Stimulated activated CD4-positive, alpha-beta T cell treated with anti-CD3 and anti-CD28 coated beads, Interleukin-1b, Interleukin-23, amount 100 ng/mL, for 1 hour (primary cell): Measurements from ENCODE around the gene MUC6.

Experiments used
- DNase-seq, 2 donors: peaks; one replicate each; pipeline ENCODE4 v3.0.0-alpha.2; 2020; ENCODE audit warnings: low read depth in 2 of 2

MUC6 gene

GRCh38 chr11:1073261-1073724 is 36.8 kb upstream of the MUC6 start:
- no peak for DNase-seq

GRCh38 chr11:1072821-1073231 is 36.3 kb upstream of the MUC6 start:
- no peak for DNase-seq

DNA sequence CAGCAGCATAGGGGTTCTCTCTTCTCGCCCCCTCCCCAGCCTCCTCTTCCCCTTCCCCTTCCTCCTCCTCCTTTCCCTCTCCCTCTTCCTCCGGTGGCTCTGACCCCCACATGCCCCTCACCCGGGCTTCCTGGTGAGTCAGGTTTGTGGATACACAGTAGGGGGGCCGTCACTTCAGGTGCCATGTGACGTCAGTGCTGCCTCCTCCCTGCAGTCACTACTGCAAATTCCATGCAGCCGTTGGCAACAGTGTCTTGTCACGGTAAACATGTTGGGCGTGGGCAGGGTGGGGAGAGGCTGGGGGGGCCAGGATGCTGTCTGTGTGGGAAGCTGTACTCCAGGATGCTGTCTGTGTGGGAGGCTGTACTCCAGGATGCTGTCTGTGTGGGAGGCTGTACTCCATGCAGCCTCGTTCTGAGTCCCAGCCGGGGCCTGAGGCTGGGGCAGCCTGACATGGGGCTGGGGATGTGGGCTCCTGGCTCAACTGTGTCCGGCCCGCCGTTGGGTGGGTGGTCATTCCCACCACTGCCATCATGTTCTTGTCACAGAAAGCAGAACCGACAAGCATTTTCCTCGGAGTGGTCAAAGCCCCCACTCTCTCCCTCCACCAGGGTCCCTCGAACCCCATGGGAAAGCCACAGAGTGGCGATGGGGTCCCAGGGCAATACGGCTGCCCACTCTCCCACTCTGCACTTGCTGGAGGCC is 35.8 kb upstream of the MUC6 start:
- no peak for DNase-seq

DNA sequence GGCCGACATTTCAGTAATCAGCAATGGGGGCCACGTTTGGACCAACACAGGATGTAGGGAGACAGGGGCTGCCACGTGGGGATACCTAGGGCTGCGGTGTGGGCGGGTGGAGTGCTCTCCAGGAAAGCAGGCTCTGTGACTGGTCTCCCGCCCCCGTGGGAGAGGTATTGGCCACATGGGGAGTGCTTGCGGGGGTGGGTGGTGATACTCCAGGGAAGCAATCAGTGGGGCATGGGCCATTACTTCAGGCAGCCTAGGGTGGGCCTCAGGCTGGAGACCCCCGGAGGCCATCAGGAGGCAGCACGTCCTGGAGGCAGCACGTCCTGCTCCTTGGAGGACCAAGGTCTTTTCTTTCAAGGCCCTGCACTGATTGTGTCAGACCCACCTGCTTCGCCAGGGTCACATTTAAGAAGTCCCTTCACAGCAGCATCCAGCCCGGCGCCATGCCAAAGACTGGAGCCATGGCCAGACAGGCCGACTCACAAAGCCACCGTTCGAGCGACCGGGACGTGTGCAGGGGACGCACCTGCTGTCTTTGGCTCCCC is 35.1 kb upstream of the MUC6 start:
- no peak for DNase-seq

DNA sequence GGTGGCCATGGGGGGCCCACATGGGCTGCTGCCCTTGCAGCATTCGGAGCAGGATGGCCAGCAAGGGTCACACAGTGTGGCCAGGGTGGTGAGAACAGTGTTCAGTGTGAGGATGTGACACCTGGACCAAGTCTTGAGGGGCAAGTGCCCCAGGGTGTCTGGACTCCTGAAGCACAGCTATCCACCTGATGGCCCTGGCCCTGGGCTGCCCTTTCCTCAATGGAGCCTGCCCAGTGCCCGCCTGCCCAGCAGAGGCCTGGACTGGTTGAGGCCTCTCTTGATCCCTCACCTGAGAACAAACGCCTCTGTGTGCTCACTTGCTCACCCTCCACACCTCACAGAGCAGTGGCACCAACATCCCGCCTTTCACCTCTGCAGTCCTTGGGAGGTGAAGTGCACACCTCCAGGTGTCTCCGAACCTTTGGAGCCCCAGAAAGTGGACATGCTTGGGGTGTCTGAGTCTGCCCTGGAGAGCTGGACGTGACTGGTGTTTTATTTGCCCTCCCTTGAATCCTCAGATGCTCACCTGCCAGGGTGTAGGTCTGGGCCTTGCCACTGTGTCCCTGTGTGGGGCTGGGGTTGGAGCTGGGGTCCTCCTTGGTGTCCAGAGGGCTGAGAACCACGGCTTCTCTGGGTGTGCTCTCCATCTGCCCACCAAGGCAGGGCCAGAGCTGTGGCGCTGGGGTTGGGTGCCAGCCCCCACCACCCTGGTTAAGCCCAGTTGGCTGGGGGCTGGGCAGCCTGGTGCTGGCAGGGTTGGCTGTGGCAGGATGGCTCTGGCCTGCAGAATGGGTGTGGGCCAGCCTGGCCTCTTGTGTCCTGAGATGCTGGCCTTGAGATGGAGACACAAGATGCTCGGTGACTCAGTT is 34.3 kb upstream of the MUC6 start:
- DNase-seq: no peak

DNA sequence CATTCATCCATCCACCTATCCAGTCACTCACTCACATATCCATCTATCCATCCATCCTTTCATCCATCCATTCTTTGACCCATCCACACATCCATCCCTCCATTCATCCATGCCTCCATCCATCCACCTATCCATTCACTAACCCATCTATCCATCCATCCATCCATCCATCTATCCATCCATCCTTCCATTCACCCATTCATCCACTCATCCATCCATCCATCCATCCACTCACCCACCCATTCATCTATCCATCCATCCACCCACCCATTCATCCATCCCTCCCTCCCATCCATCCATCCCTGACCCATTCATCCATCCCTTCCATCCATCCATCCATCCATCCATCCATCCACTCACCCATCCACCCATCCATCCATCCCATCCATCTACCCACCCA is 33.2 kb upstream of the MUC6 start:
- no peak for DNase-seq

DNA sequence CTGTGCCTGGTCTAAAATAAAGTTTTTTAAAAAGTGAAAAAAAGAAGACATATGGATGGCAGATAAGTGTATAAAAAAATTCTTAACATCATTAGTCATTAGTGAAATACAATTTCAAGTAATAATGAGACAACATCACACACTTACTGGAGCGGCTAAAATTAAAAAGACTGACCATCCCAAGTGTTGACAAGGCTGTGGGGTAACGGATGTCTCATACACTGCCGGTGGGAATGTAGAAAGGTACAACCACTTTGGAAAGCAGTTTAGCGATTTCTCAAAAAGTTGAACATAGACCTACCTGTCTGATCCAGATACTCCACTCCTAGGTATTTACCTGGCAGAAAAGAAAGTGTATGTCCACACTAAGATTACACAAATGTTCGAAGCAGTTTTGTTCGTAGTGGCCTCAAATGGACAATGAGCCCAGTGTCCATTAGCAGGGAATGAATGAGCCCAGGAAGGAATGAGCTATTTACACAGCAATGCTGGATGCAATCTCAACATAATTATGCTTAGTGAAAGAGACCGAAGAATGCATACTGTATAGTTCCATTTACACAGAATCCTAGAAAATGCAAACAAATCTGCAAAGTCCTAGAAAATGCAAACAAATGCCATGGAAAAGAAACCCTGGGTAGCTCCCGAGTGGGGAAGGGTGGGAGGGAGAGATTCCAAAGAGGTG is 31.4 kb upstream of the MUC6 start:
- DNase-seq: no peak

DNA sequence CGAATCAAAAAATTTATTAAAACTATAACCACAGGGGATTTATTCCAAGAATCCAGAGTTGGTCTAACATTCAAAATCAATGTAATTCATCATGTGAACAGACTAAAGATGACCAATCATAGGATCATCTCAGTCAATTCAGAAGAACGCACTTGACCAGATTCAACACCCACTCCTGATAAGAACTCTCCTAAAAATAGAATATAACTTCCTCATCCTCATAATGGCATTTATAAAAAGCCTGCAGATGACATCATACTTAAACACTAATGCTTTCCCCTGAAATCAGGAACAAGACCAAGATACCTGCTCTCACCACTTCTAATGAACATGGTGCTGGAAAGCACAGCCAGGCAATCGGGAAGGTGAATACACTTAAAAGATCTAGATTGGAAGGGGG is 27.6 kb upstream of the MUC6 start:
- no peak for DNase-seq

DNA sequence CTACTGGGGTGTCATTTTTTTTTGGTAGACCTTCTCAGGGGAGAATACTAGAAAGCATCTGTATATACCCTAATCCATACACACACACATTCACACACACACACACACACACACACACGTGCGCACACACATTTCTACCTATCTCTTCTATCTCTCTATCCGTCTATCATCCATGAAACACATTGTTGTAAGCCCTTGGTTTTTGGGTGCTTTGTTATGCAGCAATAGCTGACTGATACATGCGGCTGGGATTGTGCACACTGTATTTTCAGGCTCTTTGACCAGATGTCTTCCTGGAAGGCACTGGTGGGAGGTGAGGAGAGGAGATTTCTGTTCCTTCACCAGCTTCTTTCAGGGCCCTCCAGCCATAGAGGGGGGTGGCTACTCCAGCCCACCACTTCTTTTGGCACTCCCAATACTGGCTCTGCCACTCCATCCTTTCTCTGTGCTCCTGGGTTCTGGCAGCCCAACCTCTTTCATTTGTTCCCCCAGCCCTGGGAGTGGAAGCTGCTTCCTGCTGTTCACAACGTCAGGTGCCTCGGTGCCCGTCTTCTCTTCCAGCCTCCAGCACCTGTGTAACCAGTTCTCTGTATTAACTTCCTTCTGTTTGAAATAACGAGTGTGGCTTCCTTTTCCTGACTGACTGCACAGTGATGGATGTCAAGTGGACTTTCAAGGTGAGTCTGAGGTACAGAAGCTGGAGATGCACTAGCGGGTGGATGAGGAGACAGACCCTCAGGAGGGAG is 25.7 kb upstream of the MUC6 start:
- DNase-seq: no peak

GRCh38 chr11:1060852-1061616 is 24.5 kb upstream of the MUC6 start:
- no peak for DNase-seq

- DNase-seq: no peak
Observed at GRCh38 chr11:1060410-1060809, 23.9 kb upstream of the MUC6 start.

DNA sequence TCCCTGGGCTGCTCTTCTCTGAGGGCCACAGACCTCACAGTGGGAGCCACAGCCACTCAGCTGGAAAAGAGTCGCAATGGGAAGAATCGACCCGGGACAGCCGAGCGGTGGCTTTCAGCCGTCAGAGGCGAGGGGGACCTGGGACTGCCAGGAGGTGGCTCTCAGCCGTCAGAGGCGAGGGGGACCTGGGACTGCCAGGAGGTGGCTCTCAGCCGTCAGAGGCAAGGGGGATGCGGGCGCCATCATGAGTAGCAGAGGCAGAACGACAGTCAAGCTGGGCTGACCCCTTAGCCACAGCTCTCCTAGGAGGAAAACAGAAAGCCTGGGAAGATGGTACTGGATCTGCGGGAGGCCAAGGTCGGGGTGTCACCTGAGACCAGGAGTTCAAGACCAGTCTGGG is 23.2 kb upstream of the MUC6 start:
- DNase-seq: no peak

GRCh38 chr11:1057806-1058205 is 21.3 kb upstream of the MUC6 start:
- DNase-seq: no peak

DNA sequence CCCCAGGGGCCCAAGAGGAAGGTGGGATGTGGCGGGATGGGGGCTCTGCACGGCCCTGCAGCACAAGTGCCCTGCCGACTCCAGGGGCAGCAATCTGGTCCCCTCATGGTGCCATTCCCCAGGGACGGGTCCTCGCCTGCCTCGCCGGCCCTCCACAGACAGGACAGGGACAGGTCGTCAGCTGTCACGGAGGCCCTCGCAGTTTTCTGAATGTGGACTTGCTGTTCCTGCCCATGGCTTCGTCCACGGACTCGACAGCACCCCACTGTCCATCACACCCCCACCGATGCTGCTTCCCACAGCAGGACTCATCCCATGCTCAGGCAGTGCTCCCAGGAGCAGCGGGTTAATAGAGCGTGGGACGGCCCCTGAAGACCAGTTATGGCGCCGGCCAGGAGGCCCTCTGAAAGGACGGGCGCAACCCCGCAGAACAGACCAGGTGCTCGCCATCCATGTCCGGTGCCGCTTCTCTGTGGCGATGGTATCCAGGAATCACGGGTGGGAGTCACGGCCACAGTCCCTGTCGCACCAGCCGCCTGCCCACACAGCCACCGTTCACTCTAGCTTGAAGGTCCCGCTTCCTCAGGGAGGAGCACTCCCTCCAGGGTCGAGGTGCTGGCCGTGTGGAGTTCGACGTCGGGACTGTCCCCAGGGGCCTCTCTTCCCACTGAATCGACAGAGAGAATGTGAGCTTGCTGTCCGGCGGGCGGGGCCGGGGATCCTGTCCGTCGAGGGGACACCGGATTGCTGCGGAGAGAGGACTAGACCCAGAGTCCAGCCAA is 19.7 kb upstream of the MUC6 start:
- no peak for DNase-seq

GRCh38 chr11:1055109-1055703 is 18.7 kb upstream of the MUC6 start:
- no peak for DNase-seq

DNA sequence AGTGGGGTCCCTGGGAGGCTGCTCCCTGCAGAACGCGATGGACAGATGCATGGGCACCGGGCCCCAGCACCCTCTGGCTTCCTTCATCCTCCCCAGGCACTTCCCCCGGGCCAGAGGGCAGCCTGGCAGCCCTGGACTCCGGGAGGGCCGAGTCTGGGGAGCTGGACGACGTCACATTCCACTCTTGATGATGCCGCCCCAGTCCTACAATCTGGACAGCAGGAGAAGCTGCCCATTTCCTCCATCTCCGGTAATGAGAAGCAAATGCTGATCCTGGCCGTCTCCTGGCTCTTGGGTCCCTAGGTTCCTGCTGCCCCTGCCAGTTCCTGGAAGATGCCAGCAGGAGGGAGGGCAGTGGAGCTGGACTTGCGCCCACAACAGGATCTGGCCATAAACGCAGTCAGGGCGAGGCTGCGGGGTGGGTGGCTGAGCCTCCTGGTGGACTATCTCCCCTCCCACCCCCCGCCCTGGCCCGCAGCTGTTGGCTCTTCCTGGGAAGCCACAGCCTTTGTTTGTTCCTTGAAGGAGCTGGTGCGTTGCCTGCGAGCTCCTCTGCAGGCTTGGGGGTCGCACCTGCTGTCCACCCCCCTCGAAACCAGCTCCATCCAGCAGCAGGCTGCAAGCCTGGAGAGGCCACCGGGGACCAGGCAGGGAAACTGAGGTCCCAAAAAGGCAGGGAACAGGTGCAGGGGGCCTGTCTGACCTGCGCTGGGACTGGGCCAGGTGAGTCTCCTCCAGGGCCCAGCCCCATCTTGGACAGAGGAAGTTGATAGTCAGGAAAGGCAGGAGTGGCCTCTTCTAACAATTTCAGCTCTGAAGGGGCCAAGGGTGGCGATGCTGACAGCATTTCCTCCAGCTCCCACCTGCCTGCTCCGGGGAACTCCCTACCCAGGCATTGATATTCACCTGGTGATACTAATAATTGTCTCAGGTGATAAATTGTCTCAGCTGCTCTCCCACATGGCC is 17.9 kb upstream of the MUC6 start:
- no peak for DNase-seq

DNA sequence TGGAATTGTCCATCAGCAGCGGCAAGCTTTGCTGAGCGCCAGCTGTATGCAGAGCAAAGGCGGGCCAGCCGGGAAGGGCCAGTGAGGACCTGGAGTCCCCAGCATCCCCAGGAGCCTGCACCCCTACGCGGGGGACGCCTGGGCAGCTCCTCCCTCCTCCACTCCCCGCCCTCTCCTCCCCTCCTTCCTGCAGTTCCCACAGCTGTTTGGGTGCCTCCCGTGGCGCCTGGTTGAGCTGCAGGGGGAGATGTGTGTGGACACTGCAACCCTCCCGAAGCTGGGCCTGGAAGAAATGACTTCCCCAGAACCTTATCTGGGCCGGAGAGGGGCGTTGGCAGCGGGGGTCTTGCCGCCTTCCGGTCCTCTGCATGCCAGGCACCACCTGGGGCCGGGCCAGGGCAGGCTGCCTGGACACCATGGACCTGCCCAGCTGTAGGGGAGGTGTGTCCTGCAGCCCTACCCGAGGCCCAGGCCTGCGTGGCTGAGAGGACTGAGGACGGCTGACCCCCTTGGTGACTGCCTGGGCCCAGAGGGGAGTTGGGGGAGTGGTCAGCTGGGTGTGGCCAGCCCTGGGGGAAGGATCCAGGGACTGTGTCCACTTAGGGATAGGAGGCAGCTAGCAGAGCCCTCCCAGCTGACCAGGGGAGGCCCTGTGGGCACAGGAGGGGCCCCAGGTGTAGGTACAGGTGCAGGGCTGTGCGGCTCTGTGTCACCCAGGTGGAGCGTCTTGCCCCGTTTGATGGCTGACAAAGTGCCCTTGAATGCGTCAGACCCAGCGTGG is 16.8 kb upstream of the MUC6 start:
- no peak for DNase-seq
